Ectodermal cell (in vitro differentiated cells): Measurements from ENCODE around the gene TMED6.

Experiments
- H3K27ac ChIP-seq: 2 replicates; pipeline ENCODE4 v1.7.0; 2013; ENCODE audit warnings: mild to moderate bottlenecking, low read depth, low read length; ENCODE audit not compliant: insufficient read depth, poor library complexity, severe bottlenecking
- H3K27me3 ChIP-seq: 2 replicates; pipeline ENCODE4 v1.7.0; 2013; ENCODE audit warnings: mild to moderate bottlenecking, low read length; ENCODE audit not compliant: insufficient read depth, control insufficient read depth, poor library complexity, severe bottlenecking
- H3K36me3 ChIP-seq: one replicate; pipeline ENCODE4 v1.7.0; 2013; ENCODE audit warnings: low read length; ENCODE audit not compliant: control insufficient read depth, insufficient read depth
- H3K4me1 ChIP-seq: one replicate; pipeline ENCODE4 v1.7.0; 2013; ENCODE audit warnings: low read length; ENCODE audit not compliant: control insufficient read depth, insufficient read depth
- H3K4me3 ChIP-seq: 2 replicates; pipeline ENCODE4 v1.7.0; 2013; ENCODE audit warnings: low read depth, low read length, control low read depth; ENCODE audit not compliant: insufficient read depth
- H3K9me3 ChIP-seq: 2 replicates; pipeline ENCODE4 v1.7.0; 2013; ENCODE audit warnings: mild to moderate bottlenecking, low read length, moderate library complexity; ENCODE audit not compliant: control insufficient read depth
- WGBS, 2 experiments: methylation state at CpG; one replicate each; pipeline ENCODE4 v1.1.7; 2013; ENCODE audit warnings: missing lambda C conversion rate in 2 of 2; 5-methylcytosine and 5-hydroxymethylcytosine counted together

Gene TMED6

GRCh38 chr16:69324585-69325253 is 26.9 kb downstream of the TMED6 start:
- 90 to 93% methylated on average over 10 of the region's 10 CpGs for WGBS, 2 experiments
- Histone ChIP-seq H3K27me3 (no peaks in the 10 kb centered on the region), H3K4me3 (no peak overlapping the region), H3K9me3 (no peaks in the 10 kb centered on the region), H3K36me3 (peaks cover 61% of the 10 kb centered on the region), H3K4me1 (peaks cover 14% of the 10 kb centered on the region), H3K27ac (no peak overlapping the region)

DNA sequence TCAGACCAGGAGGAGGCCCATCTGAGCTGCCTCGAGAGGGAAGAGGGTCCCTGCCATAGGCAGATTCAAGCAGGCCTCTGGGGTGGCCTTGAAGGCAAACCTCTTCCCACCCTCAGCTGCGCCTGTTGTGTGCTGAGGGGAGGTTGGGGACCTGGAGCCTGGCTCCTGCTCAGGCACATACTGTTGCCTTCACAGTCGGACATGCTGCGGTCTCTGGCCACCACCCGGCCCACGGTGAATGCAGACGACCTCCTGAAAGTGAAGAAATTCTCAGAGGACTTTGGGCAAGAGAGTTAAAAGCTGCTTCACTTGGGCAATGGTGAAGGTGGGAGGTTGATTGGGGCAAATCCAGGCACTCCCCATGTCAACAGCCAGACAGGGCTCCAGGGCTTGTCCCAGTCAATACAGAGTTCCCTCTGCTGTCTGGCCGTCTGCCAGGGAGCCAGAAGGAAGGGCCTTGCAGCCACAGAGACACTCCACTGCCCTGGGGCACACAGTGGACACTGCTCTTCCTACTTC is 27.5 kb downstream of the TMED6 start:
- peaks cover 9% of the 10 kb centered on the region for H3K4me1 ChIP-seq

GRCh38 chr16:69323415-69323814 is 28.2 kb downstream of the TMED6 start:
- no peaks in the 10 kb centered on the region for H3K27me3 ChIP-seq
- WGBS, 2 experiments: 93 to 94% methylated on average over 14 of the region's 14 CpGs
- peaks cover 69% of the 10 kb centered on the region for H3K36me3 ChIP-seq

More for the DNA sequence above, 27.5 kb downstream of the TMED6 start:
- no peaks in the 10 kb centered on the region for H3K27me3 ChIP-seq
- peaks cover 67% of the 10 kb centered on the region for H3K36me3 ChIP-seq
- WGBS, 2 experiments: 93 to 97% methylated on average over 8 of the region's 8 CpGs
- H3K27ac ChIP-seq: no peak overlapping the region
- no peaks in the 10 kb centered on the region for H3K9me3 ChIP-seq
- no peak overlapping the region for H3K4me3 ChIP-seq

DNA sequence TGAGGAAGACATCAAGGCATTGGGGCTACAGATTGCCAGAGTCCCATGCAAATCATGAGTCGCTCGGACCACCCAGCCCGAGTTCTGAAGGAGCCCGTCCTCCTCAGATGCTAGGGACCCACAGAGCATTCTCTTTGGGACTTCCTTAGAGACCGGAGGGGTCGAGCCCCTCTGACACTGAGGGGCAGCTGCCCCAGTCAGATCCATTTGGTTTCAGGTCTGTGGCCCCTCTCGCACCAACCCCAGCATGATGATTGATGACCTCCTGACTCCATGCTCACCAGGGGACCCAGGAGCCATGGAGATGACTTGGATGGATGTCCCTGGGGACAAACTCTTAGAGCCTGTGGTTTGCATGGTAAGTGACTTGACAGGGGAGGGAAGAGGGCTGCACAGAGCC is 29.2 kb downstream of the TMED6 start:
- Histone ChIP-seq H3K9me3 (no peaks in the 10 kb centered on the region), H3K27ac (no peak overlapping the region), H3K4me3 (no peak overlapping the region), H3K4me1 (no peaks in the 10 kb centered on the region), H3K36me3 (peaks cover 70% of the 10 kb centered on the region), H3K27me3 (no peaks in the 10 kb centered on the region)
- WGBS, 2 experiments: 95% methylated on average over 7 of the region's 7 CpGs

More at GRCh38 chr16:69323415-69323814, 28.2 kb downstream of the TMED6 start:
- H3K9me3 ChIP-seq: no peaks in the 10 kb centered on the region
- peaks cover 2% of the 10 kb centered on the region for H3K4me1 ChIP-seq
- H3K27ac ChIP-seq: no peak overlapping the region
- H3K4me3 ChIP-seq: no peak overlapping the region

DNA sequence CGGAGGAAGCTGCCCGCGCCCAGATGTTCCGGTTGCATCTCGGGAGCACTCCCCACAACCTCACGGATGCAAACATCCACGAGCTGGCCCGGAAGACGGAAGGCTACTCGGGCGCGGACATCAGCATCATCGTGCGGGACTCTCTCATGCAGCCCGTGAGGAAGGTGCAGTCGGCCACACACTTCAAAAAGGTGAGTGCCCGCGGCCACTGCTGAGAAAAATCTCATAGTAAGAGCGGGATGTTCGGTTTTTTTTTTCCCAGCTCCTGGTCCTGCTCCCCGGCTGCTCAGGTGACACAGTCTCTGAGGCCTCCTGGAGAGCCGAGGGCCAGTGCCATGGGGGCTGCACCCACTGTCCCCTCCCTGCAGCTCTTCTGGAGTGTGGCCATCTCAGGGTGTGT is 30.5 kb downstream of the TMED6 start:
- Histone ChIP-seq H3K4me1 (no peaks in the 10 kb centered on the region), H3K27ac (no peak overlapping the region), H3K9me3 (no peaks in the 10 kb centered on the region), H3K27me3 (no peaks in the 10 kb centered on the region), H3K4me3 (no peak overlapping the region), H3K36me3 (peaks cover 72% of the 10 kb centered on the region)
- WGBS, 2 experiments: 96 to 98% methylated on average over 22 of the region's 22 CpGs

DNA sequence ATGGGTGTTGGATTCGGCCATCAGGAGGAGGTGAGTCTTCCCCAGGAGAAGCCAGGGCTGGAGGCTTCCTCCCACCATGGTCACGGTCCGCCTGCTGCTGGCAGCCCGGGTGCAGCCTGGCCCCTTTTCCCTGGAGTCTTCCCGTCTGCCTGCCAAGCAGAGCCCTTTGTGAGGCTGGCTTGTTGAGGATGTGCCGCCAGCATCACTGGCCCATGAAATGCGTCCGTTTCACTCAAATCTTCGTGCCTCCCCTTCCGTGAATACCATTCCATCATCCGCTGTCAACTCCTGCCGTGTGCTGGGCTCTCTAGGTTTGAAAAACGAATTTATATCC is 30.9 kb downstream of the TMED6 start:
- peaks cover 72% of the 10 kb centered on the region for H3K36me3 ChIP-seq

GRCh38 chr16:69319826-69320739 is 31.5 kb downstream of the TMED6 start:
- 91 to 93% methylated on average over 30 of the region's 30 CpGs for WGBS, 2 experiments
- Histone ChIP-seq H3K9me3 (no peaks in the 10 kb centered on the region), H3K36me3 (peaks cover 70% of the 10 kb centered on the region)

More for the DNA sequence above, 30.9 kb downstream of the TMED6 start:
- Histone ChIP-seq H3K9me3 (no peaks in the 10 kb centered on the region), H3K4me3 (no peak overlapping the region), H3K27me3 (no peaks in the 10 kb centered on the region), H3K27ac (no peak overlapping the region), H3K4me1 (no peaks in the 10 kb centered on the region)
- 92% methylated on average over 13 of the region's 13 CpGs for WGBS, 2 experiments

GRCh38 chr16:69319381-69319780 is 32.2 kb downstream of the TMED6 start:
- Histone ChIP-seq H3K36me3 (peaks cover 63% of the 10 kb centered on the region), H3K4me1 (no peaks in the 10 kb centered on the region), H3K27me3 (no peaks in the 10 kb centered on the region), H3K27ac (no peak overlapping the region), H3K9me3 (no peaks in the 10 kb centered on the region), H3K4me3 (no peak overlapping the region)
- WGBS, 2 experiments: 95 to 96% methylated on average over 9 of the region's 9 CpGs

More at GRCh38 chr16:69319826-69320739, 31.5 kb downstream of the TMED6 start:
- H3K27me3 ChIP-seq: no peaks in the 10 kb centered on the region
- no peaks in the 10 kb centered on the region for H3K4me1 ChIP-seq
- H3K27ac ChIP-seq: no peak overlapping the region
- no peak overlapping the region for H3K4me3 ChIP-seq

GRCh38 chr16:69318911-69319289 is 32.7 kb downstream of the TMED6 start:
- Histone ChIP-seq H3K4me3 (no peak overlapping the region), H3K36me3 (peaks cover 61% of the 10 kb centered on the region), H3K27me3 (no peaks in the 10 kb centered on the region), H3K4me1 (no peaks in the 10 kb centered on the region), H3K27ac (no peak overlapping the region), H3K9me3 (no peaks in the 10 kb centered on the region)
- WGBS, 2 experiments: 95% methylated on average over 10 of the region's 10 CpGs

- WGBS, 2 experiments: 95 to 96% methylated on average over 30 of the region's 30 CpGs
- H3K4me3 ChIP-seq: no peak overlapping the region
- no peaks in the 10 kb centered on the region for H3K27me3 ChIP-seq
- no peaks in the 10 kb centered on the region for H3K9me3 ChIP-seq
- H3K27ac ChIP-seq: no peak overlapping the region
- H3K36me3 ChIP-seq: peaks cover 60% of the 10 kb centered on the region
- H3K4me1 ChIP-seq: no peaks in the 10 kb centered on the region
These were observed 33.2 kb downstream of the TMED6 start for GRCh38 chr16:69318177-69318910.
